GM21390 (cell line): ENCODE measurements around the gene FAM168A.

ENCODE experiments used
- ATAC-seq: cut with Tn5 transposase; IDR thresholded peaks from one replicate; pipeline ENCODE4 v1.9.1; 2021; ENCODE audit not compliant: unreplicated experiment

The FAM168A gene

DNA sequence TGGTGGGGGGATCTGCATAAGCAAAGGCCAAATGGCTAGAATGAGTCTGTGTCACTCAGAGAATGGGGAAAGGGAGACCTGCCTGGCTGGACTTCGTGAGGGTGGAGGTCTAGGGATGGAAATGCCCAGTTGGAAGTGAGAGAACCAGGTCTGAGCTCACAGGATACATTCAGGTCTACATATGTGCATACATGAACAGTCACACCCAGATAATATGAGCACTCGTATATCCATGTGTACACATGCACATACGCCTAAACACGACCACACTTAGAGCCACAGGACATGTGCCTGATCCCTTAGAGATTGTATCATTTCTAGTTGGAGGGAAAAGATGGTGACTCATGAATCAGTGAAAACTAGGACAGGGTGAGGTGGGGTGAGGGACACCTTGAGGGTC, 242.8 kb downstream of the FAM168A start:
- no peak for ATAC-seq

DNA sequence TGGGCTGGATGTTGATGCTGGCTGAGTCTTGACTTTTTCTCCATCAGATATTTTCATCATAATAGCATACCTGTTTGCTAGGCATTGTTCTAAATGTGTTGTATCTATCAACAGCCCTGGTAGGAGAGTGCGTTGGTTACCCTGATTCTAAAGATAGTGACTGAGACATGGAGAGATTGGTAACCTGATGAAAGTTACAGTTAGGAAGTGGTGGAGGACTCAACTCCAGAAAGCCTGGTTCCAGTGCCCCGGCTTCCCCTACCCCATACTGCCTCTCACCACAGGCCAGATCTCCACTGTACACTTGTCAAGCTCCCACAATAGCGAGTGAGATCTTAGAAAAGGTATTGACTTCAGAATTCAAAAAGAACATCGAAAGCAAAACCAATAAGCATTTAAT, 244.5 kb downstream of the FAM168A start:
- no peak for ATAC-seq

DNA sequence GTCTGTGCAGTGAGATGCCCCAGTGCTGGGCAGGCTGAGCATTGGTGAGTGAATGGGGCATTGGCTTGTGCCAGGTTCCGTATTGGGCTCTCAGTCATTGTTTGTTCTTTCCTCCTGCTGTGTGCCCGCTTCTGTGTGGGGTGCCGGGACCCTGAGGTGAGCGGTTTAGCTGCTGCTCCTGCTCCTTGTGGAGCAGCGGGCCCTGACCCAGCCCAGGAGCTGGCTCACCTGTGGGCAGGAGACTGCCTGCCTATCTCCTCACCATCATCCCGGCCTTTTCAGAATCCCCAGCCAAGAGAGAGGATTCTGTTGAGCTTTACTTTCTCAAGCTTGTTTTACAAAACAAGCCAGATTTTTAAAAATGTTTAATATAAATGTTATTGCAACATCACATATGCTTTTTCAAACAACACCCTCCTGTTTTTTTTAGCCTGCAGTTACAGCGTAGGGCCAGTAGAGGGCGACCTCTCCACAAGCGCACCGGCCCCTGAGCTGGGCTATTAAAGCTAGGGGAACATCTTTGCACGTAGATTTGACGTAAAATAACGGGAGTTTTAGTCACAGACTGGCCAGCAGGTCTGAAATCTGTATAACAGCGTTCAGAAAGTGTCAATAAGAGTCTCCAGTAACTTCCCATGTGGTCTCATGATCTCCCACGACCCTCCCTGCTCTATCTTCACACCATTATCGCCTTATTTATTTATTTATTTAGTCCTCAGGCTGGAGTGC, 246.8 kb downstream of the FAM168A start:
- no peak for ATAC-seq
